ENCODE measurements around the gene CXCL12. TPM values are rescaled to one million over a fixed set of nuclear protein-coding genes. Genes with fewer than 3 reads are reported as not detected.

CXCL12 gene
- polyA plus RNA-seq (ENCODE audit: insufficient read length in 4 of 4), result 100 to 1,000 TPM; 385 to 503 (median 428) TPM

DNA sequence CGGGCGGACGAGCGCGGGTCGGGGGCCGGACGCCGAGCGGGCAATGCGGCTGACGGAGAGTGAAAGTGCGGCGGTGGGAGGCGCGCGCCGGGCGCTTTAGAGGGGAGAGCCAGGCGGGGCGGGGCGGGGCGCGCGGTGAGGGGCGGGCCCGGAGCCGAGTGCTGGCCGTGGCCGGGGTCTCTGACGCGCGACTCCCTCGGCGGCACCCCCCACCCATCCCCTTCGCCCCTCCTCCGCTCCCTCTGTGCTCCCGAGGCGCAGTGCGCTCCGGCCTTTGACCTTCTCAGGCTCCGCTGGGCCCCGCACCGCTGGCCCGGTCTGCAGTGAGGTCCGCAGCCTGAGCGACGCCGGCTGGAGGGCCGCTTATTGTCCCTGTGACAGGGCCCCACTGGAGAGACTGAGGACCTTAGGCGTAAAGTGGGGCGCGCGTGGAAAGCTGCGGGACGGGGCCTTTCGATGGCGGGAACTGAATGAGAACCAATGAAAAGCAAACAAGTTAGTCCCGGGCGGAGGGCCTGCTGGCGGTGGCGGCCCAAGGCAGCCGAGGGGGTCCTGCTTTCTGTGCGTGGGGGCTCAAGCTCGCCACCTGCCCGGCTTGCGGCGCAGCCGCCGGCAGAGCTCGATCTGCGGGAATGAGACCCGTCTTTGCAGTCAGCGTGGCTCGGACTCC is at the start of gene CXCL12:
TSS of gene CXCL12 (minus strand) at position 72 of the 670 bp plus-strand sequence. CDS start 92 bp downstream, outside the sequence.
- DNase-seq (ENCODE audit: low read depth in 4 of 4, low spot score in 2 of 4), result no peak

DNA sequence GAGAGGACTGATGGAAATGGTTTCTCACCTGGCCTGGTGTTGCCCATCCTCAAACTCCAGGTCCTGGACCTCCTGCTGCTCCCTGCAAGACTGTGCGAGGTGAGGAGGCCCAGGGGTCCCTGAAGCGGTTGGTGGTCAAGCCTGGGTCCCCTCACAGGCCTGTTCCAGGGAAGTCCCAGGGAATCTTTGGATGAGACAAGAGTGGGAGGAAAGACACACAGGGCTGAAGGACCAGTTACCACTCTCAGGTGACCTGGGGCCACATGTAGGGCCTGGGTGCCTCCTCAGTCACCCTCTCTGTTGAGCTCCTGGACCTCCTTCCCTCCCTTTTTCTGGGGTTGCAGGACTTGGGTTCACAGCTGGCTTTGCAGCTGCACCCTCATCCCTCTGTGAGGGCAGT is 42.6 kb upstream of the CXCL12 start:
- no peak for DNase-seq (ENCODE audit: low read depth in 4 of 4, low spot score in 2 of 4)

DNA sequence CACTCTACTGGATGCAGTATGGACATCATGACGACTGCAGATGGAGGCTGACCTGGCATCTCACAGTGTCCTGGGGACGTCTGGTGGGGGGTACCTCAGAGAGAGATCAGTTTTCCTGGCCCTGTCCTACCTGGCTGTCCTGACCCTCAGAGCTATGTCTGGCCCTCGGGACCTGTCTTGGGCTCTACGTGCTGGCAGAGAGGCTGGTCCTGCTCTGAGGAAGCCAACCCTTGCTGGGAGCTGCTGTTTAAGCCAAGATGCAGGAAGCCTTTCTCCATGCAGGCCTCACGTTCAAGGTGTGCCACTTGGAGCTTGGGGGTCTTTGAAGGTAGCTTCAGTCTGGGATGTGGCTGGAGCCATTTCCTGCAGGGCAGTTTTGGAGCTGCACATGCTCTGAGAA is 42.1 kb upstream of the CXCL12 start:
- DNase-seq (ENCODE audit: low read depth in 4 of 4, low spot score in 2 of 4), result no peak

DNA sequence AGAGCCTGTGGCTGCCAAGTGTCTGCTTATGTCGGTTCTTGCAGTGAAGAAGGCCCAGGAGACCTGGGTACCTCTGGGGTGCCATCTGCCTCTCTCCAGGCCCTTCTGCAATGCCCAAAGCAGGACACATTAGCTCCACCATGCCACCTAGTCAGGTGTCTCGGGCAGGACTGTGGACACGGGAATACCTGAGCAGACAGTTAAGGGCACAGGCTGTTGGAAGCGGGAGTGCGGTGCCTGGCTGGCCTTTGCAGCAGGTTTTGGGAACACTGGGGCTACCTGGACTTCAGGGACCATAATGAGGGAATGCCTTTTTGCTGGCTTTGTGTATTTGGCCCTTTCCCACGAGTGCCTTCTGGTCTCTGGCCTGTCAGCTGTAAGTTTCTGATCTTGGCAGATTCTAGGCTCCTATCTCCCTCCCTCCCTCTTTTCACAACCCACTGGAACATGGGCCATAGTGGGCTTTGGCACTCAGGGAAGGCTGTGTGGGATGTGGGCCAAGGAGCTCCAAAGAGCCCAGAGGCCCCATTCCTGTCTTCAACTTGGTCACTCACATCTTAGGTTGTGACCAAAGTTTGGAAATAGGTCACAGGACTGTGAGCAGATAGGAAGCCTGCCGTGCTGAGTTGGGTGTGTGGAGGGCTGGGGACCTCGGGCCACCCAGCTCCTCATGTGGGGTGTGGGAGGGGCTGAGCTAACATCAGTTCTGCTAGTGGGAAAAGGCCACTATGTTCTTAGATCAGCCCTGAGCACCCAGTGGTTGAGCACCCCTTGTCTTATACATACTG is 41.5 kb upstream of the CXCL12 start:
- DNase-seq (ENCODE audit: low read depth in 4 of 4, low spot score in 2 of 4), result no peak

DNA sequence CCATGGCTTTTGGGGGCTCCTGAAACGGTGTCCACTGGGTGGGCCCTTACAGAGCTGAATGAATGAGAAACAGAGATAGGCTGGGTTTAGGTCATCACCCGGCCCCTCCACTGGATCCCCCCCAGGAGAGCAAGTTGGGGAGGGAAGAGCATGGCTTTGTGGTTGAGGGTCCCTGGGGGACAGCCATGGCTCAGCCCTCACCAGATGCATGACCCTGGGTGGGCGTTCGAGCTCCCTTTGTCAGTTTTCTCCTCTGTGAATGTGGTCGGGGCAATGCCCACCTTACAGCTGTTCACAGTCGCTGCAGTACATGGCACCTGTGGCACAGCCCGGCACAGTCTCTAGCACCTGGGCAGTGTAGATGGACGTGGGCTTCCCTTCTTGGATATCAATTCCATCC is 40.6 kb upstream of the CXCL12 start:
- no peak for DNase-seq (ENCODE audit: low read depth in 4 of 4, low spot score in 2 of 4)

DNA sequence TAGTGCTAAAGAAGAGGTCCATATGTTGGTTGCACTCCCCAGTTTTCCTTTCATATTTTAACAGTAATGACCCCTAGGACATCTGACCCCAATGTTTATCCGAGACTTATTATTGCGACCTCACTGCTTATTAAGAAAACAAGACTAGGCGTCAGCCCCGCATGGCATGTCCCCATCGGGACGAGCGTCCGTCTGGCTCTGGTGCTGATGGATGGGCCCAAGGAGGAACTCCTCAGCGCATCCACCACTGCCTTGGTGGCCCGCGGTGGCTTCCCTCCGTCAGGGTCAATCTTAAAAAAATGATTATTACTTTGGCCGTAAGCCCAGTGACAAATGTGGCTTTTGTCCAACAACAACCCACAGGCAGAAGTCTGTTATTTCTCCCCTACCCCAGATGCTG is 40.1 kb upstream of the CXCL12 start:
- no peak for DNase-seq (ENCODE audit: low read depth in 4 of 4, low spot score in 2 of 4)

DNA sequence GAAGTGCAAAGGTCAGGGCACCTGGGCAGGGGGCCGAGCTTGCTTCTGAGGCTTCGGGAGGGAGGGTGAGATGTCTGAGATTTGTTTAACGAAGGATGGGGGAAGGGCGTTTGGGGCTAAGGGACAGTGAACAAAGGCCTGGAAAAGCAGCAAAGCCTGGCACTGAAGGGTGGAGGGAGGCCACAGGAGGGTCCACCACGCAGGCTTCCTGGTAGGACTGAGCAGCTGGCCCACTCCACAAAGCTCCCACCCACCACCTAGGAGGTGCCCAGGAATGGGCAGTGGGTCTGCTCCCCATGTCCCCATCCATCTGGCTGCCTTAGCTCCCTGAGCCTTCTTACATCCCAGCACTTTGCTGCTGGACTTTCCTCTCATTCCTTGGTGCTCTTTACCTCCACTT is 39.4 kb upstream of the CXCL12 start:
- no peak for DNase-seq (ENCODE audit: low read depth in 4 of 4, low spot score in 2 of 4)

DNA sequence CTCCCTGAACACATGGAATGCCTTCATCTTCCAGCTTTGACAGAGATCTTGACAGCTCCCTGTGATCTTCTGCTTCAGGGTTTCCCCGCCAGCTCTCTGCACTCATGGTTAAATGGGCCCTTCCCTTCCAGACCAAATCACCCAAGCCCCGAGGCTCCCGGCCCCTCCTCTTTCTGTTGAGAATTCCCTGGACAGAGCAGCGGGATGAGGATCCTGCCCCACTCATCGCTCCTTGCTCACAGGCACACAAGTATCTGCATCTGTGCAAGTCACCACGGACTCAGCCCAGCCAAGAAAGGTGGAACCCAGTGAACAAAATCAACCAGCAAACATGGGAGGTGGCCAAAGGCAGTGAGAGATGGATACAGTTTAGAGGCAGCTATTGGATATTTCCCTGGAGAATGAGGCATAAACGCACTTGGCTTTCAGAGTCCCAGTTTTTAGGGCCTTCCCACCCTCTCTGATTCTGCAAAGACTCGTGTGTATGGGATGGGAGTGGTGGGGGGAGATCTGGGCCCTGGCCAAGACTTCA is 37.7 kb upstream of the CXCL12 start:
- no peak for DNase-seq (ENCODE audit: low read depth in 4 of 4, low spot score in 2 of 4)

DNA sequence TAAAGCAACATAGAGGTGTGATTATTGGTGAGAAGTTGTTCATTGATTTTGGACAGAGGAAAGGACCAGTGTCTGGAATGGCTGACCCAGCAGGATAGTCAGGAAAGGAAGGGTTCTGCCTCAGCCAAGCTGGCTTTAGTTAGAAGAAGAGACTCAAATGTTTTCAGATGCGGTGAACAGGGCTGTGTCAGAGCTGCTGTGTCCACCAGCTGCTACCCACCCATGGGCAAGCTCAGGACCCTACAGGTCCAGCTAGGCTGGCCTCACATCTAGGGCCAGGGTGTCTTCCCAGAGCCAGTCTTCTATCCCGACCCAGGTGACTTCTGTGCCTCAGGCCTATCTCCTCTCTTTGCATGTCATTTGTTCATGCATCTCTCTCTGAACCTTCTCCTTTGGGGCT is 37.3 kb upstream of the CXCL12 start:
- DNase-seq (ENCODE audit: low read depth in 4 of 4, low spot score in 2 of 4), result no peak

DNA sequence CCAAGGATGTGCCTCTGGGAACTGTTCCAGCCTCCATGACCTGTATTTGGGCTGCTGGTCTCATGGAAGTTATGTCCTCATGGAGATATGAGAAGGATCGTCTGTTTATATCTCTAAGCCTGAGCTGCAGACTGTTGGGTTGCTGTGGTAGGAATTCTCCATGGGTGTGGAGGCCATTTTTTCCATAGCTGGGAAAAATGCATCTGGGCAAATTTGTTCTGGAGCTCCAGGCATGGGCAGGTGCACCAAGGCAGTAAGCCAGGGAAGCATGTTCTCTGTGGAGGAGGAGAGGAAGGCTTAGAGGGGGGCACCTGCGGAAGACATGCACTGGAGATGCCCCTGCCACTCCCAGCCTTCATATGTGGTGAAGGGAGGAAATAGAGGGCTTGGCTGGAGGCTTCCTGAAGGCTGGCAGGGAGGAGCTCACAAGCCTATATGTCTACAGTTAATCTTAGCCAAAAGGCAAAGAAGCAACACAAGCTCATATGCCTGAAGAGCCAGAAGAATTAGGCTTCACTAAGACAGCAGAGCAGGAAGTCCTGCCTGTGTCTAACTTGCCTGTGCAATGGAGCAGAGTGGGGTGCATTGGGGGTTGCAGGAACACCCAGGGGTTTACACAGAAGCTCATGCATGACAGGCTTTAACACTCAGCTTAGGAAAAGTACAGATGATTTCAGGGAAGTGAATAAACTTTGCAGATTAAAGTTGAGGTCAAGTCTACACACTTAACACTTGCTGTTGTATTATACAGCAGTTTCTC is 35.1 kb upstream of the CXCL12 start:
- no peak for DNase-seq (ENCODE audit: low read depth in 4 of 4, low spot score in 2 of 4)

DNA sequence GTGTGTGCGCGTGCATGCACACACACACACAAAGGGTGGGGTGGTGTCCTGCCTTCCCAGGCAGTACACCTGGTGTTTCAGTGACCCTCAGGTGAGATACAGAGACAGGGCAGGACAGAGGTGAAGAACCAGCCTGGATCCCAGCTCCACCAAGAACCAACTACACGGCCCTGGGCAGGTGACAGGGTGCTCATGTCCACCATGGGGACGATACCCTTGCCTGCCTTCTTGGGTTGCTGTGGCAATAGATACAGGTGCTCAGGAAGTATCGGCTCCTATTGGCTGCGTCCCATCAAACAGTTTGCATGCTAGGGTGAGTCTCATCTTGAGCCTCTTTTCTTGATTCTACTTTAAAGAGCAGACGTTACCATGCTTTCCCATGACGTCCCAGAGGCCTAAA is 33.7 kb upstream of the CXCL12 start:
- no peak for DNase-seq (ENCODE audit: low read depth in 4 of 4, low spot score in 2 of 4)

DNA sequence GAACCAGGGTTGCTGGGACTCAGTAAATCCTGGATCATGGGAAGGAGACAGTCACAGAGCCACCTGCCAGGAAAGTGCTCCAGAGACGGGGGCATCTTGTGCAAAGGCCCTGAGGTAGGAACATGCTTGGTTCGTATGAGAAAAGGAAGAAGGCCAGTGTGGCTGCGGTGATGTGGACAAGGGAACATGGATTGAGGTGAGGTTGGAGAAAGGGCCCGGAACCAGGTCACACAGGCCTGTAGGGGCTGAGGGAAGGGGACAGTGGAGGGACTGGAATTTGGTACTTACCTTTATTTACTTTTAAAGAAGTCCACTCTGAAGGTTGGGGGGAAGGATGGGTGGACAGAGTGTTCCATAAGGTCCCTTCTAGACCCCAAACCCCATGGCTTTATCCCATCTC is 32.9 kb upstream of the CXCL12 start:
- no peak for DNase-seq (ENCODE audit: low read depth in 4 of 4, low spot score in 2 of 4)

DNA sequence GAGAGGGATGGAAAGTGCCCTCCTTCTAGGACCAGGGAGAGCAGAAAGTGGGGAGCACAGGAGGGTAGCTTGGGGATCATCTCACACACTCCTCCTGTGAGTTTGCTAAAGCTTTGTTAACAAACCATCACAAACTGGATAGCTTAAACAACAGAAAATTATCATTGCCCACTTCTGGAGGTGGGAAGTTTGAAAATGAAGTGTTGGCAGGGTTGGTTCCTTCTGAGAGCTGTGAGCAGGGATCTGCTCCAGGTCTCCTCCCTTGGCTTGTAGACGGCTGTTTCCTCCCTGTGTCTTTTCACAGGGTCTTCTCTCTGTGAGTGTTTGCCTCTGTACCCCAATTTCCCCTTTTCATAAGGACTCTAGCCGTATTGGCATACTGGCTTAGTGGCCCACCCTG is 32.0 kb upstream of the CXCL12 start:
- no peak for DNase-seq (ENCODE audit: low read depth in 4 of 4, low spot score in 2 of 4)

DNA sequence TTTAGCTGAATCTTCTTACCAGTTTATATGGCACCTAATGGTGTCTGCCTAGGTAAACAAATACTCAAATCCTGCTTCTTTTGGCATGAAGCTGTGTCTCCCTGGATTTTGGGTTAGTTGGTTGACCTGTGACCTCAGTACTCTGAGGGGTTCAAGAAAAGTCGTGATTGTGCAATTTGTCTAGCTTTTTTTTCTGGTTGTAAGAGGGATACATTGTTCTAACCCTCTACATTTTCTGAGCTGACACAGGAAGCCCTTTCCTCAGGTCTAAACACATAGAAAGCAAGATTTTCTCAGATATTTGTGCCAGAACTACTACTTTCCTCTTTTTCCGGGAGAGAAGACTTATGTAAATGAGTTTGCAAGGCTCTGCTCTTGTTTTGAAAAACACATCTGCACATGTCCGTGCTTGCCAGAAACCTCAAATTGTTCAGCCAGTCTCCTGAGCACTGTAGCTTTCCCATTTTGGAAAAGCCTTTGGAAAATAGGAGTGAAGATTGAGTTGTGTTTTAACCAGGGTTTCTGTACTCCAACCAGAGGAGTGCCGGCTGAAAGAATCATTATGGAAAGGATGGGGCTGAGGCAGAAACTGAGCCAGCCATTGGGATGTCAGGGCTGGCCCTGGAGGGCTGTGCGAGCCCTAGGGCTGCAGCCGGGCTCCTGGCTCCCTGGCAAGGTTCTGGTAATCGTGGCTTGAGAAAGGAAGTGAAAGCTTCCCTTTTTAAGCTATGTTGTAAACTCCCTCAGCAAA is 31.3 kb upstream of the CXCL12 start:
- no peak for DNase-seq (ENCODE audit: low read depth in 4 of 4, low spot score in 2 of 4)

DNA sequence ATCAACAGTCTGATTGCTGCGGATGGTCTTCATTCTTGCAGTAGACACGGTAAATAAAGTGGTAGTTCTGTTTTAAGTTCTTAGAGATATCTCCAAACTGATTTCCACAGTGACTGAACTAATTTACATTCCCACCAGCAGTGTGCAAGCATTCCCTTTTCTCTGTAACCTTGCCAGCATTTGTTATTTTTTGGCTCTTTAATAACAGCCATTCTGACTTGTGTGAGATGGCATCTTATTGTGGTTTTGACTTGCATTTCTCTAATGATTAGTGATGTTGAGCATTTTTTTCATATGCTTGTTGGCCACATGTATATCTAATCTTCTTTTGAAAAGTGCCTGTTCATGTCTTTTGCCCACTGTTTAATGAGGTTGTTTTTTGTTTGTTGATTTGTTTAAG is 30.2 kb upstream of the CXCL12 start:
- DNase-seq (ENCODE audit: low read depth in 4 of 4, low spot score in 2 of 4), result no peak

DNA sequence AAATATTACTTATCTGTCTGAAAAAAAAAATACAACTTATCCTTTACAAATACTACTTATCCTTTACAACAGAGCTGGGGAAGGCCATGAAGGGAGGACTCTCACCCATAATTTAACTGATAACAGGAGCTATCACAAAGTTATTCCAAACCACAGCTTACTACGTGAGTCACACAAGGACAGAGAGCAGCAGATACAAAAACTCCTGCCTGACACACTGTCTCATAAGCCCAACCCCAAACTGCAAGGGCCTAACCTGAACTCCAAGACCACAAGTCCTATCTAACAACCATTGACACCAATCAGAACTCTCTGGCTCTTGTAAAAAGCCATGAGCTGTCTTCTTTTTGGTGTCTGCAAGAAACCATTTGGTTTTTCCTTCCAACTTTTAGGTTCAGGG is 28.5 kb upstream of the CXCL12 start:
- DNase-seq (ENCODE audit: low read depth in 4 of 4, low spot score in 2 of 4), result no peak

DNA sequence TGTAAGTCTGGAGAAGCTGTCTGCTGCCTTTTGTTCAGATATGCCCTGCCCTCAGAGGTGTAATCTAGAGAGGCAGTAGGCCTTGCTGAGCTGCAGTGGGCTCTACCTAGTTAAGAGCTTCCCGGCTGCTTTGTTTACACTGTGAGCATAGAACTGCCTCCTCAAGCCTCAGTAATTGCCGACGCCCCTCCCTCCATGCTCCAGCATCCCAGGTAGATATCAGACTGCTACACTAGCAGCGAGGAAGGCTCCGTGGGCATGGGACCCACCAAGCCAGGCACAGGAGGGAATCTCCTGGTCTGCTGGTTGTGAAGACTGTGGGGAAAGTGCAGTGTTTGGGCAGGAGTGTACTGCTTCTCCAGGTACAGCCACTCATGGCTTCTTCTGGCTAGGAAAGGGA is 26.4 kb upstream of the CXCL12 start:
- DNase-seq (ENCODE audit: low read depth in 4 of 4, low spot score in 2 of 4), result no peak

DNA sequence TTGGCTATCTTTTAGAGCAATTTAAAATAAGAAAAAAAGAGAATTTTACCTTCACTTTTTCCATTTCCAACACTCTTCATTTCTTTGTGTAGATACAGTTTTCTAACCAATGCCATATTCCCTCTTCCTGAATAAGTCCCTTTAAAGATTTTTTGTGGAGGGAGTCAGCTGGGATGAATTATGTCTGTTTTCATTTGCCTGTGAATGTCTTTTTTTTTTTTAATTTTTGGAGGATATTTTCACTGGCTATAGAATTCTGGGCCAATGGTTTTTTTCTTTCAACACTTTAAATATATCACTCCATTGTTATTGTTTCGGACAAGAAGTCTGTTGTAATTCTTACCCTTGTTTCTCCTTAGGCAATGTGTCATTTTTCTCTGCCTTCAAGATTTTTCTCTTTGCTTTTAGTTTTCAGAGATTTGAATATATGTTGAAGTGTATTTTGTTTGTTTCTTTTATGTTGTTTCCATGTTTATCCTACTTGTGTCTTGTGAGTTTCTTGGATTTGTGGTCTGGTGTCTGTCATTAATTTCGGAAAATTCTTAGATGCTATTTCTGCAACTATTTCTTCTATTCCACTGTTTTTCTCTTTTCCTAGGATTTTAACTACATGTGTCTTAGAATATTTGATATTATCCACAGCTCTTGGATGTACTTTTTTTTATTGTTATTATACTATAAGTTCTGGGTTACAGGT is 20.0 kb upstream of the CXCL12 start:
- no peak for DNase-seq (ENCODE audit: low read depth in 4 of 4, low spot score in 2 of 4)

DNA sequence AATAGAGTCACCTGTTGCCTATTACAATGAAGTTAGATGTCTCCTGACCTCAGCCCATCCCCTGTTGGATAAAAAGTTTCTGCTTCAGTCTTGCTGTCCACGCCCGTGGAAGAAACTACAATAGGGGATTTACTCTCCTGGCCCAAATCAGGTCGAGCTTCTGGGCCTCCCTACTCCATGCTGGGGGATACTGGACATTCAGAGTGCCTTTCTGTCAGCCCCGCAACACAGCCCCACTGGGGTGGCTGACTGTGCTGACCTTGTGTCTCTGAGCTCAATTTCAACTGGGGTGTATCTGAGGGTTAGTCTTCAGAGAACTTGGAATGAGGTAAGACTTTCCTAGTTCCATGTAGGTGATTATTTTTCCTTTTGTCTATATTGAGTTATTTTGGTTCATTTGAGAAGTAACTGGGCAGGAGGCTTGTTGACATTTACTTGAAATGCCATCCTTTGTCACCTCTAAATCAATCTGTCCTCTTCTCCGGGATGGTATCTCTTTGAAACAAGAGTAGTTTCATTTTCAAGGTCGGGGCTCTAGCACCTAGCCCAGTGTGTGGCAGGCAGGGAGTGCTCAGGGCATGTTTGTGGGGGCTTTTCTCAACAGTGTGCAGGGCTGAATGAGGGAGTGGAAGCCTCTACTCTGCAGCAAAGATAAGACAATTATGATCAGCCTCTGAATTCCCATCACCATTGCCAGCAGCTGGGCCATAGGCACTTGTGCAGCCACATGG is 17.7 kb upstream of the CXCL12 start:
- DNase-seq (ENCODE audit: low read depth in 4 of 4, low spot score in 2 of 4), result no peak

Data from left renal cortex interstitium (tissue), 4 donors.